ENCODE data around the gene USP24.

DNA sequence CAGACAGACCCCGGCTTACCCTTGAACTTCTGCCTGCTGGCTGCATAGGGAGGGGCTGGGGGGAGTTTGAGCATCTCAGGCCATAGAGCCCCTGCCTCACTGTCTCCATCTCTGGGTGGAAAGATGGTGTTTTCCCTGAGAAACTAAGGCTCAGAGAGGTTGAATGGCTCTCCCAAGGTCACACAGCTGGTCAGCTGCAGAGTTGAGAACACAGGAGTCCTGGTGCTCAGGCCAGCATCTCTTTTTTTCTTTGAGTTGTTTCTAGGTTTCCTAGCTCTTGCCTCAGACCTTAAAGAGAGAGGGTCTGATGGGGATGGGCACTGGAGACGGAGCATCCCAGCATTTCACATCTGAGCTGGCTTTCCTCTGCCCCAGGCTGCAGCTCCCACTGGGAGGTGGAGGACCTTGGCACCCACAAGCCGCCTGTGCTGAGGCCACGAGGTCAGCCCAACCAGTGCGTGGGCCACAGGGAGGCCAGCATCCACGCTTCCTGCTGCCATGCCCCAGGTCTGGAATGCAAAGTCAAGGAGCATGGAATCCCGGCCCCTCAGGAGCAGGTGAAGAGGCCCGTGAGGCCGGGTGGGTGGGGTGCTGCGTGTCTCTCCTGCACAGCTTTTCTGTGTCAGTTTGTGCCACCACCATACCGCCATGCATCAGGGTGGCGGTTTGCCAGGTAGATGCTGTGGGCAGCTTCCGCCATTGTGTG is 154.0 kb downstream of the USP24 start:
- TF ChIP-seq TAF1 (IDR thresholded peaks at IDR 0.05; ENCODE audit: low read depth, low read length) (no peak), SPI1 (IDR thresholded peaks at IDR 0.05; ENCODE audit: low read depth, low read length) (no peak), POLR2A (IDR thresholded peaks at IDR 0.05; ENCODE audit: low read depth, low read length) (no peak), POLR2AphosphoS5 (IDR thresholded peaks at IDR 0.05; ENCODE audit: low read depth, low read length) (no peak), PAX5 (IDR thresholded peaks at IDR 0.05; ENCODE audit: insufficient read depth, low read length, severe bottlenecking) (no peak), POU2F2 (IDR thresholded peaks at IDR 0.05; ENCODE audit: low read depth, low read length) (no peak)
